NCI-H345 (cell line): Measurements from ENCODE around the gene ALDOB.

ENCODE experiments used
- DNase-seq: peaks from one replicate; lab custom pipeline; 2025; lab: John Stamatoyannopoulos, UW

ALDOB gene

GRCh38 chr9:101421653-101422065 lies 13.9 kb downstream of the ALDOB start:
- DNase-seq: no peak

- no peak for DNase-seq
Observed at GRCh38 chr9:101419863-101420262, 15.7 kb downstream of the ALDOB start.

GRCh38 chr9:101418518-101419430 lies 16.8 kb downstream of the ALDOB start:
- DNase-seq: no peak

GRCh38 chr9:101417977-101418376 lies 17.6 kb downstream of the ALDOB start:
- no peak for DNase-seq

- no peak for DNase-seq
Observed at GRCh38 chr9:101417389-101417788, 18.2 kb downstream of the ALDOB start.

GRCh38 chr9:101415578-101415977 lies 20.0 kb downstream of the ALDOB start:
- DNase-seq: no peak

GRCh38 chr9:101414839-101415238 lies 20.7 kb downstream of the ALDOB start:
- DNase-seq: no peak

- DNase-seq: no peak
Observed at GRCh38 chr9:101409079-101409477, 26.5 kb downstream of the ALDOB start.

- no peak for DNase-seq
Observed at GRCh38 chr9:101408374-101409078, 27.0 kb downstream of the ALDOB start.

- no peak for DNase-seq
Observed at GRCh38 chr9:101403516-101404285, 31.9 kb downstream of the ALDOB start.

GRCh38 chr9:101400120-101400519 lies 35.5 kb downstream of the ALDOB start:
- peak; percentile 13 for DNase-seq

- no peak for DNase-seq
Observed at GRCh38 chr9:101399643-101399970, 36.0 kb downstream of the ALDOB start.

- DNase-seq: peak; percentile 20
Observed at GRCh38 chr9:101398930-101399642, 36.5 kb downstream of the ALDOB start.

- DNase-seq: peak; percentile 99
Observed at GRCh38 chr9:101398068-101398929, 37.3 kb downstream of the ALDOB start, which contains the start of the genes MRPL50 and ZNF189. Gene MRPL50 (minus strand): TSS chr9:101398618. CDS start chr9:101398592, 26 bp downstream. Gene ZNF189 (plus strand): TSS chr9:101398851. CDS start chr9:101399157, 306 bp downstream.

GRCh38 chr9:101397746-101398067 lies 37.9 kb downstream of the ALDOB start:
- no peak for DNase-seq

GRCh38 chr9:101394687-101395086 lies 40.9 kb downstream of the ALDOB start:
- DNase-seq: no peak

- DNase-seq: no peak
Observed at GRCh38 chr9:101393135-101393534, 42.4 kb downstream of the ALDOB start.

- peak; percentile 60 for DNase-seq
Observed at GRCh38 chr9:101388507-101388993, 47.0 kb downstream of the ALDOB start.

GRCh38 chr9:101387871-101388506 lies 47.6 kb downstream of the ALDOB start:
- DNase-seq: peak; percentile 85
